GM19455 (cell line): ENCODE measurements around the gene RUVBL2.

Experiments used
- ATAC-seq: cut with Tn5 transposase; IDR thresholded peaks from one replicate; pipeline ENCODE4 v1.9.1; 2021; ENCODE audit not compliant: unreplicated experiment

The RUVBL2 gene

DNA sequence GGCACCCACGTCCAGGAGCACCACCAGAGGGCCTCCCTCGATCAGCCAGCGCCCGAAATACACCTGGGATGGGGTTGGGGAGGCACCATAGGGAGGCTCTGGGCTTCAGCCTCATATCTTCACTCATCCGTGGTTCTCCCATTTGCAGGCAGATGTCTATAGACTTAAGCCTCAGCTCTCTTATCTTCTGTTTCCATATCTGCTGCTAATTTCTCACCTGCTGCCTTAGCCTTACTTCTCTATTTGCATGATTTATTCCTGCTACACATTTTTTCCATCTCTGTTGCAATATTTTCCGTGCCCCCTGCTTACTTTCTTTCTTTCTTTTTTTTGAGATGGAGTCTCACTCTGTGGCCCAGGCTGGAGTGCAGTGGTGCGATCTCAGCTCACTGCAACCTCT, 6.4 kb upstream of the RUVBL2 start:
- ATAC-seq = no peak

DNA sequence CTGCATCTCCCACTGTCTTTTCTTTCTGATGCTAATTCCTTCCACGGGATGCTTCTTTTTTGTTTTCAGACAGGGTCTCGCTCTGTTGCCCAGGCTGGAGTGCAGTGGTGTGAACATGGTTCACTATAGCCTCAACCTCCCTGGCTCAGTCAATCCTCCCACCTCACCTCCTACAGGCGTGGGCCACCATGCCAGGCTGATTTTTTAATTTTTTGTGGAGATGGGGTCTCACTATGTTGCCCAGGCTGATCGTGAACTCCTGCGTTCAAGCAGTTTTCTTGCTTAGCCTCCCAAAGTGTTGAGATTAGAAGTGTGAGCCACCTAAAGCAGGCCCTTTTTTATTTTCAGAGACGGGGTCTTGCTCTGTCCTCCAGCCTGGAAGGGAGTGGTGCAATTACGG, 5.4 kb upstream of the RUVBL2 start:
- ATAC-seq = no peak

GRCh38 chr19:48988860-48989259, 4.8 kb upstream of the RUVBL2 start:
- no peak for ATAC-seq

DNA sequence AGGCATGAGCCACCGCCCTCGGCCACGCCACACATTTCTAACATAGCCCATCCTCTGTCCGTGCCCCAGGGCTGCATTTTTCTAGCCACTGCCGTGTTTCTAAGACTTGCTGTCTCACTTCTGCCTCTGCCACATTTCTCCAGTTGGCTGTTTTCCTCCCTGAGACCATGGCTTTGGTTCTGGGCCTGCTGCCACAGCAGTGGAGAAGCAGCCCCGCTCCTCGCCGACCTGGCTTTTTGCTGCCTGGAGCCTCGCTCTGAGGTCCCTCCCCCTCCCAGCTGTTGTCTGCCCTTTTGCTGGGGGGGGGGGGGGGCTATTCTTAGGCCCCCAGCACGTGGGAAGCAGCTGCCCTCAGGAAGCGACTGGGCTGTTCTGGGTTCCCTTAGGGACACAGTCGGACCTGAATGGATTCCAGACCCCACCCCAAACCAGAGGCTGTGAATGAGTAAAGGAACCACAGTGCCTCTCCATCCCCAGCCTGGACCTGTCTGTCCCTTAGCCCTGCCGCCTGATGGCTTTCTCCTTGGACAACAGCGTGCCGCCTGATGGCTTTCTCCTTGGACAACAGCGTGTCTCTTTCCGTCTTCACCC, 3.9 kb upstream of the RUVBL2 start:
- no peak for ATAC-seq

DNA sequence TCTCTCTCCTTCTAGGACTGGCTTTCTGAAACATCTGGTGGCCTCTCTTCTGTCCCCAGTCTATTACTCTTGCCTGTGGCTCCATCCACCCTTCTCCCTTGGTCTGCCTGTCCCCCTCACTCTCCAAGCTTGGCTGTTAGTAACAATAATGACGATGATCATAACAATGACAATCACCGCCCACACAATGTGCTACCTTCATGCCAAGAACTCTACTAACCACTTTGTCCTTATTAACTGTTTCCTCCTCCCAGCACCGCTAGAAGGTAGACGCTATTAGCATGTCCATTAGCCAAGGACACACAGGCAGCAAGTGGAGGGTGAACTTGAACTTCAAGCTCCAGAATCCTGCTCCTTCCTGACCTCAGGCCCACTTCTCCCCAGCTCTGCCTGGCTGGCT, 3.3 kb upstream of the RUVBL2 start:
- ATAC-seq = no peak

DNA sequence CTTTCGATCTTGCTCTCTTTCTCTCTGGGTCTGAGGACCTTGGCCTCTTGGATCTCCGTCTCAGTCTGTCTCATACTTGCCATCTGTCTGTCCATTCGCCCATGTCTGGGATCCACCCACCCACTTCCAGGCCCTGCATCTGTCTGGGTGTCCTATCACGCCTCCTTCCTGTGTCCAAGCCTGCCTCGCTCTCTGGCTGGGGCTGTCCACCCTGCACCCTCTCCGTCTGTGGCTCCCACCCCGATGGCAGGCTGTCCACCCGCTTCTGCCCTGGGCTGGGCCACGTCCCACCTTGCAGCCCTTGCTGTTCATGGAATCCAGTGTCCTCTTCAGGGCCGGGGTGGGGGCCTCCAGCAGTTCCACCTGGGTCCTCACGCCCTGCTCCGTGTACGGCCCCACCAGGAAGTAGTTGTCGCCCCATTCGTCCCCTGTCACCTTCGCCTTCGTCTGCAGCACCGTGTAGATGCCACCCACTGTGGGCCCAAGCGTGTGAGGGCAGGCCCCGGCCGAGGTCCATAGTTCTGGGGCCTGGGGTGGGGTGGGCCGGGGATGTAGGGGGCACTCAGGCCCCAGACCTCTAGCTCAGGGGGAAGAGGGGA, 2.6 kb upstream of the RUVBL2 start:
- ATAC-seq = no peak

- ATAC-seq = no peak
Observed at GRCh38 chr19:48991873-48992580, 1.7 kb upstream of the RUVBL2 start.

- no peak for ATAC-seq
Observed at GRCh38 chr19:48992581-48993174, 1.0 kb upstream of the RUVBL2 start.

DNA sequence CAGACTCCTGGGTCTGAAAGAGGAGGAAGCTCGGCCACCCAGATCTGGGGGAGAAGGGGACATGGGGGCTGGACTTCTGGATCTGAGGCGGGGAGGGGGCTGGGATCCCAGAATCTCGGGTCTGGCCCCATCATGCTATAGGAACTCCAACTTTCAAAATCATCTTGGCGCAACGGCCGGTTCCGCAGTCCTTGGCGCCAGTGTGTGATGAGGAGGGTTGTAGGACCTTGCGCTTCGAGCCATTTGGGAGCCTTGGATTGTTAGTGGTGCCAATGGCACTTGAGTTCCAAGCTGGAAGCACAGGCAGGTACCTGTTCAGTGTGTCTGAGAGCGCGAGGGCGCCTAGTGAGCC, 324 bp downstream of the RUVBL2 start:
- no peak for ATAC-seq

- ATAC-seq = no peak
Observed at GRCh38 chr19:48997972-48998371, 4.3 kb downstream of the RUVBL2 start.

GRCh38 chr19:48999481-49000325, 6.0 kb downstream of the RUVBL2 start:
- ATAC-seq = no peak

DNA sequence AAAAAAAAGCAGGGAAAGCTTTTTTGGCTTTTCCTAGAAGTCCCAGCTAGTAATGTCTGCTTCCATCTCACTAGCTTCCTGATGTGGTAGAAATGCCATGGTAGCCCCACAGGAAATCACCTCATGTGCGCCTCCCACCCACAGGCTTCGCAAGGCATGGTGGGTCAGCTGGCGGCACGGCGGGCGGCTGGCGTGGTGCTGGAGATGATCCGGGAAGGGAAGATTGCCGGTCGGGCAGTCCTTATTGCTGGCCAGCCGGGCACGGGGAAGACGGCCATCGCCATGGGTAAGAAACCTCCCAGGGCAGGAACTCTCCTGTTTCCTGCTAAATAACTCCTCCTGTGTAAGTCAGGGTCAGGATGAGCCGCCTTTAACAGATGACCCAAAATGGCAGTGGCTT, 10.4 kb downstream of the RUVBL2 start:
- ATAC-seq = no peak

GRCh38 chr19:49004964-49005614, 11.4 kb downstream of the RUVBL2 start:
- no peak for ATAC-seq

GRCh38 chr19:49006905-49007304, 13.2 kb downstream of the RUVBL2 start:
- no peak for ATAC-seq

GRCh38 chr19:49009828-49010227, 16.1 kb downstream of the RUVBL2 start:
- ATAC-seq = no peak

DNA sequence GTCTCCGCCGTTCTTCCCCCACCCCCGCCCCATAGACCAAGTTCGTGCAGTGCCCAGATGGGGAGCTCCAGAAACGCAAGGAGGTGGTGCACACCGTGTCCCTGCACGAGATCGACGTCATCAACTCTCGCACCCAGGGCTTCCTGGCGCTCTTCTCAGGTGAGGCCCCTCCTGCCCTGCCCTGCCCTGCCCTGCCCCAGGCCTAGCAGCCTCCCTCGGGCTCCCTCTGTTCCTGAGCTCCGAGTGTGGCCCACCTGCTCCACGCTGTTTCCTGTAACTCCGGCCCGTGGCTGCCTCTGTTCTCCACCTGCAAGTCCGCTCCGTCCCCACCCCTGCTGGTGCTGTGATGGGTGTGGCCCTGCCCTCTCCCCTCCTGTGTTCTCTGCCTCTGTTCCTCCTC, 16.8 kb downstream of the RUVBL2 start:
- ATAC-seq = no peak

DNA sequence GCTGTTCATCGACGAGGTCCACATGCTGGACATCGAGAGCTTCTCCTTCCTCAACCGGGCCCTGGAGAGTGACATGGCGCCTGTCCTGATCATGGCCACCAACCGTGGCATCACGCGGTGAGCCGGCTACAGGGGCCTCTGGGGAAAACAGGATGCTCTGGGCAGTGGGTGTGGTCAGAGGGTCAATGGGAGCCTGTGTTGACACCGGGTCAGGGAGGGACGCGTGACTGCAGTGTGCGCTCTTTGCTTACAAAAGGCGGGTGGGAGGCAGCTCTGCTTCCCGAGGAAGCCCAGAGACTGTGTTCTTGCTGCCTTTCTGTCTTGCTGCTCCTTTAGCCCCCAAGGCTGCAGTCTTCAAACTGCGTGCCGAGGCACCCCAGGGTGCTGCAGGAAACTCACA, 17.5 kb downstream of the RUVBL2 start:
- no peak for ATAC-seq

DNA sequence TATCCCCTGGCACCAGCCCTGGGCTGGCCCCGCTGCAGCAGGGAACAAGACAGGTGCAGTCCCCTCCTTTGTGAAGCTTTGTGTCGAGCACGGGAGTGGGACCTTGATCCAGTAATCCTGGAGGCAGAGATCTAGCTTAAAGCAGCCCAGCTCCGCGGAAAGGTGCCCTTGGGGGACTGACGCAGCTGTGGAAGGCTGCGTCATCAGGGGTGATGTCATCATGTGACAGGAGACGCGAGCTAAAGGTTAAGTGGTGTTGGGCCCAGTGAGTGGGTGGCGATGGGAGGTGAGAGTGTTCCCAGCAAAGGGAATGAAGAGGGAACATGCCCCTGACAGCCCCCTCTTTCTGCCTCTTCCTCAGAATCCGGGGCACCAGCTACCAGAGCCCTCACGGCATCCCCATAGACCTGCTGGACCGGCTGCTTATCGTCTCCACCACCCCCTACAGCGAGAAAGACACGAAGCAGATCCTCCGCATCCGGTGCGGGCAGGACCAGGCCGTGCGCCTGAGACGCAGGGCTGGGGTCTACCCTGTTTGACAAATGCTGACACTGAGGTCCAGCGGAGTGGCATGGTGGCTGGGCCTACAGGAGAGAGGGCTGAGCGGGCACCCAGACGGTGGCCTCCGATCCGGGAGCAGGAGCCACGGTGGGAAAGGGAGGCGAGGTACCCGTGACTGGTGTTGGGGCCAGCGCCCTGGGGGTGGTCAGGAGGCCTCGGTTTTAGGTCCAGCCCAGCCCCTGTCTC, 20.6 kb downstream of the RUVBL2 start:
- ATAC-seq = no peak

GRCh38 chr19:49014870-49015255, 21.2 kb downstream of the RUVBL2 start:
- no peak for ATAC-seq
